C4-2B (cell line): Measurements from ENCODE around the gene DYTN.

Experiments used
- ZFX ChIP-seq: fragments of 450-650 bp; IDR thresholded peaks from 2 replicates; pipeline ENCODE4 v1.6.1; 2017
- TF ChIP-seq, protein P1 (sequence below): fragments of 450-650 bp; conservative IDR thresholded peaks from 2 replicates; pipeline ENCODE4 v1.5.1; 2017; ENCODE audit warnings: mild to moderate bottlenecking

GRCh38 chr2:206733341-206733740 lies 15.1 kb upstream of the DYTN start:
- TF ChIP-seq, protein P1, sequence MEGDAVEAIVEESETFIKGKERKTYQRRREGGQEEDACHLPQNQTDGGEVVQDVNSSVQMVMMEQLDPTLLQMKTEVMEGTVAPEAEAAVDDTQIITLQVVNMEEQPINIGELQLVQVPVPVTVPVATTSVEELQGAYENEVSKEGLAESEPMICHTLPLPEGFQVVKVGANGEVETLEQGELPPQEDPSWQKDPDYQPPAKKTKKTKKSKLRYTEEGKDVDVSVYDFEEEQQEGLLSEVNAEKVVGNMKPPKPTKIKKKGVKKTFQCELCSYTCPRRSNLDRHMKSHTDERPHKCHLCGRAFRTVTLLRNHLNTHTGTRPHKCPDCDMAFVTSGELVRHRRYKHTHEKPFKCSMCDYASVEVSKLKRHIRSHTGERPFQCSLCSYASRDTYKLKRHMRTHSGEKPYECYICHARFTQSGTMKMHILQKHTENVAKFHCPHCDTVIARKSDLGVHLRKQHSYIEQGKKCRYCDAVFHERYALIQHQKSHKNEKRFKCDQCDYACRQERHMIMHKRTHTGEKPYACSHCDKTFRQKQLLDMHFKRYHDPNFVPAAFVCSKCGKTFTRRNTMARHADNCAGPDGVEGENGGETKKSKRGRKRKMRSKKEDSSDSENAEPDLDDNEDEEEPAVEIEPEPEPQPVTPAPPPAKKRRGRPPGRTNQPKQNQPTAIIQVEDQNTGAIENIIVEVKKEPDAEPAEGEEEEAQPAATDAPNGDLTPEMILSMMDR = no peak
- TF ChIP-seq ZFX = no peak
